Raji (cell line): ENCODE results near the gene CSDE1.

Experiments used
- POLR2A ChIP-seq: IDR thresholded peaks from 2 replicates; pipeline ENCODE4 v1.6.1; 2011; ENCODE audit warnings: low read depth, low read length, control low read depth; ENCODE audit not compliant: insufficient read depth

The CSDE1 gene

DNA sequence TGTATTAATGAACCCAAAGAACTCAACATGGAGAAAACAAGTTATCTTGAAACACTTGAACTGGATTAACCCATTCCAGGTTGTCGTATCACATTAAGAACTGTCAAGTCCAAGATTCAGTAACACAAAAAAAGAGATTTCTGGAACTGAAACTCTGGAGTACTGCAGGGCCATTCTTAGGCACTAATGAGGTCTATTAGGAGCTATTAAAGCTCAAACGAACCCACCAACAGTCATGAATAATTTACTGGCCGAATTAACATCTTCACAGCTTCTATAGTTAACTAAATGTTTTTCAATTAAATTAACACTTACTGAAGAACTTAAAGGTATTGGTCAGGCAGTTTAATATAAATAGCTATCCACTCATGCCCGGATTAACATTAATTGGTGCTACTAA is 4.6 kb downstream of the CSDE1 start:
- TF ChIP-seq POLR2A = no peak

DNA sequence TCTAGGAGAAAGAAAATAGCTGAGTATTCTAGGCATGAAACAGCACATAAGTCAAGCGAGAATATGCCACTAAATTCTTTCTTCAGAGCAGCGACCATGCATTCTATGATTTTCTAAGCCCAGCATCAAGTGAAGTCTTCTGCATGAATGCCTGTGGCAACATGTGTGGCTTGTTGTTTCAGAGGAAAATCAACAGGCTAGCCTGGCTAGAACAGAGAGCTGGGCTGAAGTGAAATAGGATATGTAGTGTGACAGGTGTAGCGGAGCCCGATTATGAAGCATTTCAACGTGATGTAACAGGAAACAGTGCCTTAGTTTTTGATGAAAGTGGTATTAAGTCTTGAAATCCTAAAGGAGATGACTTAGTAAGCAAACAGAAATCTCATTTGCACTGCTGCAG is 7.0 kb downstream of the CSDE1 start:
- TF ChIP-seq POLR2A = no peak

DNA sequence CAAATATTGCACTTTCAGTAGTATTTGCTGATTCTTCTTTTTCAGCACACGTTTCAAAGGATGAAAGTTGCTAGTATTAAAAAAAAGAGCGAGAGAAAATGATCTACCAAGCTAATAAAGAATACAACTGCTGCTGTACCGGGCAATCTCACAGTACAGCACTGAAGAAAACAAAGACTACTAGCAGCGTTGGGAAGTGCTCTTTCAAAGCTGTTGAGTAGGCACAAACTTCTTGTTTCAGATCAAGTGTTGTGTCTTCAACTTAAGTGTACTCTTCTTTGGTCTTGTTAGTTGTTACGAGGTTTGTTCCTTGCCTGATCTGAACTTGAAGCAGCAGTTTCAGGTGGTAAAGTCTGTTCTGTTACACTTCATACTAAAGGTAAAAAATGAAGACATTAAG is 7.9 kb downstream of the CSDE1 start:
- no peak for TF ChIP-seq POLR2A

DNA sequence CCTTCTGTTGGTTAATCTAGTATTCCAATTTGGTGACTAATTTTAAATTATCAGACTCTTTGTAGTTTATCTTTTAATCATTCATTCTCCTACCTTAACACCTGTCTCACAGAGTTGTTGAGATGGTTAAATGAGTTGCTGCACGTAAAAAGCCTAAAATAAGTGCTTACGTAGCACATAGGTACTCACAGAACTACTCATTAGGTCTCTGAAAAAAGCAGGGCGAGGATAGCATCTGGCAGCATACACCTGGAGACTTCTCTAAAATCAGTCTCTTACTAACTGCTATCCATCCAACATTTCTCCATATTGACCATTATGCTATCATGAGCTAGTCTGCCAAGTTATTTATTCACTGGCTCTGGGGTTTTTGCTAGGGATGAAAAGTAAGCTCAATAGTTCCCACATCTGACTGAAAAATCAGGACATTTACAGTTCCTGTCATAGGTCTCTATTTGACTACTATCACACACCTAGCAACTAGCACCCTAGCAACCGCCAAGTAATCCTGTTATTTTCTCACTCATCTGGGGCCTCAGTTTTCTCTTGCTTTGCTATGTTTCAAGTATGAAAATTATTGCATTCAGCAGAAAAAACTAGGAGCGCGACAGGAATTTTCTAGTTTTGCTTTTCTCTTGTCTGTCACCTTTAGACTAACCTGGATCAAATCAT is 11.2 kb downstream of the CSDE1 start:
- no peak for TF ChIP-seq POLR2A

DNA sequence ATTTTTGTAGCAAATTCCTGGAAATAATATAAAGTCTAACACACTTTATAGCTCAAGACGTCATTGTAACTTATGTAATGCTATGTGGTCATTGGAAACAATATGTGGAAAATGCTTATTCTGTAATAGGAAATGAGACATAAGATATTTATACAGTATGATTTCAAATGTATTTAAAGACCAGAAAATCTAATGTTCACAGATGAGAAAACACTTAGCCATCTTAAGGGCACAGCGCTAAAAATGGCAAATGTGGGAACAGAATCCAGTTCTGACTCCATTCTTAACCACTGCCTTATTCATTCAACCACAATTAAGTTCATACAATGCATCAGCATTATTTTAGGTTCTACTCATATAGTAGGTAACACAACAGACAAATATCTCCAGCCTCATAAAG is 12.5 kb downstream of the CSDE1 start:
- no peak for TF ChIP-seq POLR2A

DNA sequence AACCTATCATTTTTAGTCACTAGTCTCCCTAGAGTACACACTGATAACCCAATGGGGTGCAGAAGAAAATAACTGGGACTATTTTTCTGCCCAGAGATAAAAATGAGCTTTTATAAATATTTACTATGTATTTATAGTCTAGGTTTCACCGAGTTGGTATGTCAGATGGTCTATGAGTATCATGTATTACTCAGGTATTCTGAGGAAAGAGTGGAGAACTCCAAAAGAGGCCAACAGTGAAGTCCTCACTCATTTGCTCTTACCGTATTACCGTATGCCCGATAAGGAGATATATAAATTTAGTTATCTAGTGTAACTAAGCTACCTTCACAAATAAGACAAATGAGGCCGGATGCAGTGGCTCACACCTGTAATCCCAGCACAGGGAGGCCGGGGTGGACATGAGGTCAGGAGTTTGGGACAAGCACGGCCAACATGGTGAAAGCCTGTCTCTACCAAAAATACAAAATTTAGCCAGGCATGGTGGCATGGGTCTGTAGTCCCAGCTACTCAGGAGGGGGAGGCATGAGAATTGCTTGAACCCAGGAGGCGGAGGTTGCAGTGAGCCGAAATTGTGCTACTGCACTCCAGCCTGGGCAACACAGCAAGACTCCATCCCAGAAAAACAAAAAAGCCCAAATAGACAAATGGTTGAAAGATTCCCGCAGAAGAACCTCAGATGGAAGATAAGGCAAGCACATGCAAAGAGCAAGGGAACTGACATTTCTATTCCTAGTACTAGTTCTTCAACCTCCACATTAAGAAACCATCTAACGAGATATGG is 15.6 kb downstream of the CSDE1 start:
- TF ChIP-seq POLR2A = no peak

DNA sequence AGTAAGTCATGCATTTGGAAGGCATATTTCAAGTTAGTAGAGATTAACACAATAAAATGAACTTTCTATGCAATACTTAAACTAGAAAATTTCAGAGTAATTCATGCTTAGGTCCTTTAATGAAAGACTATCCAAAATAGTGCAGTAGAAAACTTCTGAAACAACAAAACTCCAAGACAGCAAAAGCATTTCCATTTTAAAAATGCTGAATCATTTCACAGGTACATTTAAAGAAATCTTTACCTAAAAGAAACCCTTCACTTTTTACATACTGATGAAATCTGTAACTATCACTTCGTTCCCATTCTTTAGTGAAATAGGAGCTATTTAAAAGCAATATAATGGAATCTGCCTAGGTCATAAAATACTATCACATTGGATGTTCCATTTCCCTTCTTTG is 17.5 kb downstream of the CSDE1 start:
- TF ChIP-seq POLR2A = no peak

DNA sequence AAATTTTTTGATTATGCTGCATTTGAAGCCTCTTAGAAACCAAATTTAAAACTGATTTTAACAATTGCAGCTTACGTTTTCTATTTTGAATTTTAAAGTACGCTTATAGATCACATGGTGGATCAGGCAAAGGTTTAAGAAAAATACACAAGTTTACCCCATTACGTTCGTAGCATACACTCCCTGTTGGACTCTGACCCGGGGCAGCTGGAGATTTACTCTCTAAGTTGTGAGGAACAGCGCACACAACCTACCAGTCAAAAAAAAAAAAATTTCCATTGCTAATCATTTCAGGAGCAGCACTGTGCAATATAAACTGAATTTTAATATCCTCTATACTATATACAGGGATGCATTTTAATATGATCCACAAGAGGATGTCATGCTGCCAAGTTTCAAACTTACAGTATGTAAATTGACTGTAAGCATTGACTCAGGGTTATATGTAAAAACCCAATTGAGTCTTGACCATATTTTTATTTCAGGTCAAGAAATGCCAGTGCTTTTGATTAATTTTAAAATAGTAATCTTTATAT is 20.4 kb downstream of the CSDE1 start:
- no peak for TF ChIP-seq POLR2A

DNA sequence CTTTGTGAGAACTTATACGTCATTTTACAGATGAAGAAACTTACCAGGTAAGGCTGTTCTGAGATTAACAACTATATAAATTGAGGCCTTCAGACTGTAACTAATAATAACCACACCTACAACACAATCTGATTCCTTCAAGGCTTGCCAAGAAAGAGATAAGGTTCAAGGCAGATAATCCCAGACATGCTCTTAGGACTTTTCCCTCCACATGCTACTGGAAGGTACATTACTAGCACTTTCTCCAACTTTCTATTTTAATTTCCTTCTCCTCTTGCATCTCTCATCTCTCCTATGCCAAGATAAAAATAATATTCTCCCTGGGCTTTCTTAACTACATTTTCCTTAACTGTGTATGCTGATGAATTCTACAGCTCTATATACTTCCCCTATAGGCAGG is 22.3 kb downstream of the CSDE1 start:
- no peak for TF ChIP-seq POLR2A

DNA sequence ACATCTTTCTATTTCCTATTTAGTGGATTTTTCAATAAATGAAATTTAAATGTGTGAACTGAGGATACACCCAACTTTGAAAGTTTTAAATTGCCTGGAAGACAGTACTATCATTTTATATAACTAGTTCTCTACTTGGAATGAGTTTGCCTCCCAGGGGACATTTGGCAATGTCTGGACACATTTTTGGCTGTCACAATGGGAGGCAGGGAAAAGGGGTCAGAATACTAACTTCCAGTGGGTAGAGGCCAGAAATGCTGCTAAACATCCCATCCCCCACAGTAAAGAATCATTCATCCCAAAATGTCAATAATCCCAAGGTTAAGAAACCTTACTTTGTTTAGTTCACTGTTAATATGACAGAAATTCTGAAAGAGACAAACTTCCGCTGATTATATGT is 28.0 kb downstream of the CSDE1 start:
- no peak for TF ChIP-seq POLR2A

DNA sequence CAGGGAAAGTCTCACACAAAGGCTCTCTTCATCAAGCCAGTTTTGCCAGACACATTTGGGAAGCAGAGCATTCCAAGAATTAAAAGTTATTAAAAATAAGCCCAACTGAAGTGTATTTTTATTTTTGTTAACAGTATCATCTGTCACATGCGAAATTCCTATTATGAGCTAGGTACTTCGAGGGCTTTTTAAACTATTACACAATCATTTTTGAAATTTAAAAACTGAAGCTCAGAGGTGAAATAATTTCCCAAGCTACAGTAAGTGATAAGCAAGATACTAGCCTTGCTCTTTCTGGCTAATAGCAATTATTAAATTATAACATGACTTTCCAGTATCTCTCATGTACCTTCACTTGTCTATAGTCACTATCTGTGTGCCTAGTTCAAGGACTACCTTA is 29.2 kb downstream of the CSDE1 start:
- TF ChIP-seq POLR2A = no peak

DNA sequence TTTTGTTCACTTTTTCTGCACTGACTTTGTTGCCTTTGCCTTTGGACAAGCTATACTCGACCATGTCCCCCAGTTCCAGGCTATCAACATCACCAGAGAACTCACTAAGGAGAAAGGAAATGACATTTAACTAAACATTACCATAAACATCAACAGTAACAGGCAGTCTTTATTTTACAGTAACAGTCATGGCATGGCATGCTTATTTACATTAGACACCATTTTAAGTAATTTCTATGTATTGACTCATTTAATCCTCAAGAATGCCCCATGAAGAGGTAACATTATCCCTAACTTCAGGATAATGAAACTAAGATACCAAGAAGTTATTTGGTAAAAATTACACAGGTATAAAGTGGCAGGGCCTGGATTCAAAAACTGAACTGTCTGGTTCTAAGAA is 32.6 kb downstream of the CSDE1 start:
- no peak for TF ChIP-seq POLR2A

DNA sequence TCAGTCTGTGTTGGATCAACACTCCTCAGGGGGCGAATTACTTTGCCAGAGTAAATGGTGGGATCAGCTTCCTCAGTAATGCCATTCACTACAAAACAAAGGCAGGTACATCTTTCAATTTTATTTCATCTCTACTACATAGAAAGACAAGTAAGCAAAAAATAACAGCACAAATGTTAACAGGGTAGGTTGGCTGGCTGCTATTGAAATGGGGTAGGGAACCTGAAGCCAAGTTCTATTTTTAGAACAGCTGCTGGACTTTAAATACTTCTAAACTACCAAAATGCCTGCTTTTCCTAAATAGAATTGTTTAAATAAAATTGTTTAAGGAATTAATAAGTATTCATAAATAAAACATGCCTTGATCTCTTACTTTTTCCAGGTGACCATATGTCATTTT is 33.9 kb downstream of the CSDE1 start:
- TF ChIP-seq POLR2A = no peak

DNA sequence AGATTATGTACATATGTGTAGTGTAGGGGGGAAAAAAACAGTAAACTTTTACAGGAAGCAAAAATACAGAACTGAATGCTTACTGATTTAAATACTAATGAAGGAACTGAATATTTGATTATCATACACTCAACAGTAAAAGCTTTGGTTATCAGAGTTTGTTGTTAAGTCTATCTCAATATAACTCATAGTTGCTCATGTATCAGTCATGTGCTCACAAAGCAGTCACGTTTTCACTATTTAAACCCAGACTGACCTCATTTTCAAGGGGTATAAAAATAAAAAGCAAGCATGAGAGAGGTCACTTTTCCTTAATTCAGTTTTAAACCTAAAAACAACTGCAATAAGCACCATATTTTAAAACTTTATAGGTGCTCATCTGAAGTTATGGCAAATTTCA is 34.3 kb downstream of the CSDE1 start:
- no peak for TF ChIP-seq POLR2A

DNA sequence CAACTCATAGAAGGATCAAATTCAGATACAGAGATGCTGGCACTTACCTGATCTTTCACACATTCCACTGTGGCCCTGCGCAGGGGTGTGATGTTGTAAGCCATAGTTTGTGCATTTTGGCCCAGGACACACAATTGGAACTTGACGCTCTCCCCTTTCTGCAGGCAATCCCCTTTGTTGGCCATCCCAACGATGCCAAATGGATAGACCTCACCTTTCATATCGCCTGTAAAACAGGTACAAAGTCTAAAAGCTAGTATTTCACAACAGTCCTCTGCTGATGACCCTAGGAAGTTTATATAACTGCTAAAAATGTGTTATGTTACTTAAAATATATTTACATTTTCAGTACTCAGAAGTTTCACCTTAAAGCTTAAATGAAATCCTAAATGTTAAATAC is 37.3 kb downstream of the CSDE1 start:
- no peak for TF ChIP-seq POLR2A

DNA sequence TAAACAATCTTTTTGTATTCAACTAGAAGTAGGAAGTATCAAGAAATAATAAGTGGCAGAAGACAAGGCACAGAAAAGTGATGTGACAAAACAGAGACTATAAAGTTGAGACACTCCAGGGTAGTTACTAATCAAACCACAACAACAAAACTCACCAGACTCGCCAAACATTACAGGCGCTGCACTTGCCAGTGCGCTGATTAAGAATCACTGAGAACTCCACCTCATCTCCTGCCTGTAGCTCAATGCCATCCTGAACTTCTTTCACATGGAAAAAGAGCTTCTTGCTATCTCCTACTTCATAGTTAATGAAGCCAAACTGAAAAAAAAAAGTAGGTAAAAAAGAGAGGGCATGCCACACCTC is 38.4 kb downstream of the CSDE1 start:
- no peak for TF ChIP-seq POLR2A
